GM04503 (cell line): Measurements from ENCODE around the gene CSMD2.

Experiments
- DNase-seq: peaks from one replicate; pipeline ENCODE4 v3.0.0-alpha.2; 2012; ENCODE audit warnings: low read depth

The CSMD2 gene

GRCh38 chr1:33635336-33636012, 529.6 kb downstream of the CSMD2 start:
- DNase-seq = no peak

GRCh38 chr1:33634806-33635205, 530.2 kb downstream of the CSMD2 start:
- no peak for DNase-seq

GRCh38 chr1:33634143-33634542, 530.9 kb downstream of the CSMD2 start:
- no peak for DNase-seq

- no peak for DNase-seq
Measured at GRCh38 chr1:33633019-33633801, 531.8 kb downstream of the CSMD2 start.

- DNase-seq = no peak
Measured at GRCh38 chr1:33630686-33631085, 534.3 kb downstream of the CSMD2 start.

GRCh38 chr1:33626801-33627200, 538.2 kb downstream of the CSMD2 start:
- DNase-seq = no peak

GRCh38 chr1:33624991-33625870, 539.8 kb downstream of the CSMD2 start:
- DNase-seq = no peak

GRCh38 chr1:33624261-33624990, 540.6 kb downstream of the CSMD2 start:
- DNase-seq = no peak

- no peak for DNase-seq
Measured at GRCh38 chr1:33623811-33624210, 541.2 kb downstream of the CSMD2 start.

- no peak for DNase-seq
Measured at GRCh38 chr1:33622757-33623156, 542.3 kb downstream of the CSMD2 start.

GRCh38 chr1:33618636-33619035, 546.4 kb downstream of the CSMD2 start:
- no peak for DNase-seq

GRCh38 chr1:33617451-33617850, 547.6 kb downstream of the CSMD2 start:
- DNase-seq = no peak

GRCh38 chr1:33616780-33617179, 548.2 kb downstream of the CSMD2 start:
- no peak for DNase-seq

- no peak for DNase-seq
Measured at GRCh38 chr1:33615546-33615945, 549.5 kb downstream of the CSMD2 start.

- DNase-seq = no peak
Measured at GRCh38 chr1:33610864-33611455, 554.1 kb downstream of the CSMD2 start.

GRCh38 chr1:33610391-33610790, 554.6 kb downstream of the CSMD2 start:
- no peak for DNase-seq

GRCh38 chr1:33609739-33610138, 555.3 kb downstream of the CSMD2 start:
- no peak for DNase-seq

- DNase-seq = no peak
Measured at GRCh38 chr1:33608825-33609400, 556.1 kb downstream of the CSMD2 start.

- no peak for DNase-seq
Measured at GRCh38 chr1:33607444-33608005, 557.5 kb downstream of the CSMD2 start.

GRCh38 chr1:33606272-33606671, 558.8 kb downstream of the CSMD2 start:
- DNase-seq = no peak

GRCh38 chr1:33602271-33602670, 562.8 kb downstream of the CSMD2 start:
- no peak for DNase-seq
